DND-41 (cell line): Measurements from ENCODE around the gene UNC13C.

Experiments
- CTCF ChIP-seq: IDR thresholded peaks from 2 replicates; pipeline ENCODE4 v1.5.1; 2012; ENCODE audit warnings: borderline replicate concordance, low read length, moderate library complexity, mild to moderate bottlenecking; ENCODE audit not compliant: poor library complexity, severe bottlenecking; ENCODE audit errors: extremely low read depth
- EZH2 ChIP-seq: IDR thresholded peaks from 3 replicates; pipeline ENCODE4 v1.6.1; 2012; ENCODE audit warnings: borderline replicate concordance, low read depth, mild to moderate bottlenecking, moderate library complexity, low read length, inconsistent platforms; ENCODE audit not compliant: severe bottlenecking

GRCh38 chr15:54099010-54099409 lies 120.8 kb downstream of the UNC13C start:
- TF ChIP-seq CTCF (no peak), EZH2 (no peak)
